IMR-90 (cell line): ENCODE results near the gene MZF1.

Experiments
- CEBPB ChIP-seq: IDR thresholded peaks from 2 replicates; pipeline ENCODE4 v1.6.1; 2012; ENCODE audit warnings: low read depth, low read length, improper control_type of control experiment
- CTCF ChIP-seq: conservative IDR thresholded peaks from 2 replicates; pipeline ENCODE4 v1.5.1; 2012; ENCODE audit warnings: mild to moderate bottlenecking, low read depth, low read length, improper control_type of control experiment
- POLR2A ChIP-seq: IDR thresholded peaks from 2 replicates; pipeline ENCODE4 v1.6.1; 2012; ENCODE audit warnings: mild to moderate bottlenecking, low read depth, low read length
- RFX5 ChIP-seq: IDR thresholded peaks from 2 replicates; pipeline ENCODE4 v1.8.0; 2012; ENCODE audit warnings: low read depth, mild to moderate bottlenecking, low read length, moderate library complexity

GRCh38 chr19:58585442-58586132 is 12.5 kb upstream of the MZF1 start:
- no peak for TF ChIP-seq POLR2A
- TF ChIP-seq CTCF, result no peak
- no peak for TF ChIP-seq RFX5
- TF ChIP-seq CEBPB, result no peak
